Tibial artery (tissue), 4 donors: ENCODE data around the gene C10orf90.

ENCODE experiments used
- DNase-seq, 2 donors: peaks; one replicate each; pipeline ENCODE4 v3.0.0-alpha.2; 2019
- H3K27ac ChIP-seq, 2 donors: fragments of 200-600 bp; sonication (generic) in 1 of 2; 1 replicate in 1 of 2; 2 replicates in 1 of 2; pipeline ENCODE4 v1.5.1; 2018 to 2019; ENCODE audit warnings: mild to moderate bottlenecking in 1 of 2
- H3K27me3 ChIP-seq, 2 donors: fragments of 200-600 bp; sonication (generic) in 1 of 2; one replicate each; pipeline versions ENCODE4 v1.5.1 to v1.6.0; 2016 to 2019
- H3K36me3 ChIP-seq, 3 donors: fragments of 200-600 bp; sonication (generic) in 2 of 3; one replicate each; pipeline ENCODE4 v1.5.1; 2016 to 2019; ENCODE audit warnings: mild to moderate bottlenecking in 2 of 3
- H3K4me1 ChIP-seq, 4 donors: fragments of 200-600 bp; sonication (generic) in 2 of 4; 1 replicate in 3 of 4; 2 replicates in 1 of 4; pipeline ENCODE4 v1.5.1; 2016 to 2019
- H3K4me3 ChIP-seq, 2 donors: fragments of 200-600 bp; sonication (generic) in 1 of 2; 1 replicate in 1 of 2; 2 replicates in 1 of 2; pipeline ENCODE4 v1.5.1; 2018 to 2019; ENCODE audit warnings: mild to moderate bottlenecking in 2 of 2
- H3K9me3 ChIP-seq, 3 donors: fragments of 200-600 bp; sonication (generic) in 1 of 3; one replicate each; pipeline ENCODE4 v1.5.1; 2016 to 2019
- intact Hi-C: fragments of 100-400 bp; cut with DNase I; formaldehyde crosslinking; loops from one replicate; pipeline ENCODE4 v1.15.0; 2023; ENCODE audit warnings: low total_unique reads
- TF ChIP-seq, protein P1 (sequence below), 2 experiments: fragments of 200-600 bp in 1 of 2; fragments of 450-650 bp in 1 of 2; IDR thresholded peaks; one replicate each; pipeline ENCODE4 v1.5.1; 2017 to 2019; ENCODE audit warnings: antibody characterized with exemption in 2 of 2, mild to moderate bottlenecking in 1 of 2, moderate library complexity in 1 of 2

The C10orf90 gene

DNA sequence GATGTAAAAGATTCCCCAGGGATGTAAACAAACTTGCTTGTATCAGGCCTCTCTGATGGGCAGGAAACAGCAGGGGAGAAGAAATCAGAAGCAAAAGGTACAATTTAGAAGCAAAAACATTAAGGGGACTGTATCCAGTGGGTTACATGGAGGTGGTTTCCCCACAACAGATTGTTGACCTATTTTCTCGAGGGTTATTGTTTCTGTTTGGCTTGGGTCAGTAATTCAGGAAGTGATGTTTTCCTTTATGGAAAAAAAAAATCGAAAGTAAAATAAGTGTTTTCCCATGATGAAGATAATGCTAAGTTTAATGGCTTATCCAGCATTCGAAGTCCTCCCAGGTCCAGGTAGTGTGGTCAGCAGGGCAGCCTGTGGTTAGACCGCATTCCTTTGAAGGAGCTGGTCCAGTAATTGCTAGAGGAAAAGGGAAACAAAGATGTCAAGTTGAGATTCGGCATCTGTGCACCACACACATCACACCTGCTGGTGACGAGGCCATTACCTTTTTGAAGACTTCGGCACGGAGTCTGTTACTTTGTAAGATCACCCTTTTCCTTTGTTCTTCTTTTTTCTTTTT lies 244.9 kb downstream of the C10orf90 start:
- no peak overlapping the region for H3K27ac ChIP-seq
- no peak overlapping the region for H3K4me3 ChIP-seq
- H3K36me3 ChIP-seq: peaks cover 0 to 9% (median 0%) of the 10 kb centered on the region in 3 donors
- H3K9me3 ChIP-seq: peaks cover 0 to 15% (median 8%) of the 10 kb centered on the region in 3 donors
- intact Hi-C loops: no loop called here
- TF ChIP-seq, protein P1, sequence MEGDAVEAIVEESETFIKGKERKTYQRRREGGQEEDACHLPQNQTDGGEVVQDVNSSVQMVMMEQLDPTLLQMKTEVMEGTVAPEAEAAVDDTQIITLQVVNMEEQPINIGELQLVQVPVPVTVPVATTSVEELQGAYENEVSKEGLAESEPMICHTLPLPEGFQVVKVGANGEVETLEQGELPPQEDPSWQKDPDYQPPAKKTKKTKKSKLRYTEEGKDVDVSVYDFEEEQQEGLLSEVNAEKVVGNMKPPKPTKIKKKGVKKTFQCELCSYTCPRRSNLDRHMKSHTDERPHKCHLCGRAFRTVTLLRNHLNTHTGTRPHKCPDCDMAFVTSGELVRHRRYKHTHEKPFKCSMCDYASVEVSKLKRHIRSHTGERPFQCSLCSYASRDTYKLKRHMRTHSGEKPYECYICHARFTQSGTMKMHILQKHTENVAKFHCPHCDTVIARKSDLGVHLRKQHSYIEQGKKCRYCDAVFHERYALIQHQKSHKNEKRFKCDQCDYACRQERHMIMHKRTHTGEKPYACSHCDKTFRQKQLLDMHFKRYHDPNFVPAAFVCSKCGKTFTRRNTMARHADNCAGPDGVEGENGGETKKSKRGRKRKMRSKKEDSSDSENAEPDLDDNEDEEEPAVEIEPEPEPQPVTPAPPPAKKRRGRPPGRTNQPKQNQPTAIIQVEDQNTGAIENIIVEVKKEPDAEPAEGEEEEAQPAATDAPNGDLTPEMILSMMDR (IDR thresholded peaks at IDR 0.05): no peak
- H3K4me1 ChIP-seq: peaks cover 0 to 10% (median 4%) of the 10 kb centered on the region in 4 donors
- no peaks in the 10 kb centered on the region for H3K27me3 ChIP-seq
- no peak for DNase-seq

DNA sequence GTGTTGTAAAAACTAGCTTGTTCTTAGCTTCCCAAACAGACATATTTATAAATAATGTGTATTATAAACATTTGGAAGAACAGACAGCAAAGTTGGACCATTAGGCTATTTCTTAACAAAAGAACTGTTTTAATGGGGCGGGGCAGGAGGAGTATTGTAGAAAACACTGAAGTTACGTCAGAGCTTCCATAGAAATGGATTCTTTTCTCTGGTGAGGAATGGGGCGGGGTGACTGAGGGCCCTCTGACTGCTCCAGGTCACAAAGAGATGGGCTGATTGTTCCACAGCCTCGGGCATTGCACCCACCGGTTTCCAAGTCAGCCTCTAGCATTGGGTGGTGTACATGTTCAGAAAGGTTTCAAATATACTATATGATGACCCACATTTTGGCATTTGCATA lies 245.5 kb downstream of the C10orf90 start:
- intact Hi-C loops: no loop called here
- TF ChIP-seq, protein P1 (IDR thresholded peaks at IDR 0.05): no peak
- Histone ChIP-seq H3K9me3 (peaks cover 0 to 15% (median 8%) of the 10 kb centered on the region in 3 donors), H3K4me3 (no peak overlapping the region), H3K4me1 (peaks cover 0 to 10% (median 4%) of the 10 kb centered on the region in 4 donors), H3K27ac (no peak overlapping the region), H3K36me3 (peaks cover 0 to 9% (median 0%) of the 10 kb centered on the region in 3 donors), H3K27me3 (no peaks in the 10 kb centered on the region)
- no peak for DNase-seq

DNA sequence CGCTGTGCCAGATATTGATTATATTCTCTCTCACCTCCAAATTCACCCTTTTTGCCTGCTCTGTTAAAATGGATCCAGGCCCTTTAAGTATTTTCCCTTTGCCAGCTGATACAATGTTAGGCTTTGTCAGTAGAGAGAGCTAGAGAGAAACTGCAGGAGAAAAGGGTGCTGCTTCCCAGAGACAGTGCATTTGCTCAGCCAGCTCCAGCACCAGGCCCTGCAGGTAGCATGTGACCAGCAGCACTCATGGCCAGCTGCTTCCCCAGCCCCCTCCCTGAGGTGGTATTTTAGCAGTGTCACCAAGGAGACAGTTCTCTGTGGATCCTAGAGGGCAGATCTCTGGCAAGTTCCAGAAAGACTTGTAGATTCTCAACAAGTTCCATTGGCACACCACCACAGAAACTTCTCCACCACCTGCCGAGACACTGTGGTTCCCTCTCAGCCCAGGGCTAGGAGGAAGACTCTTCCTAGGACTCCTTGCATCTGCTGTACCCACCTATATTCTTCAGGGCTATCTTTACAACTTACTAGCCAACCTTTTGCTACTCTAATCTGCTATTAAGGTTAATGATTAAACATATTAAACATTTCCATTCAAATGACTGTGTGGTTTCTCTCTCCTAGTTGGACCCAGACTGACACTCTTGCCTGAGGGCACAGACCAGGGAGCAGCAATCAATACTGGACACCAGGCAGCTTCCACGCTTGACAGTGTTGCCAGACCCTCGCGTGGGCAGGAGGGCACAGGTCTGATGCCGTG lies 246.6 kb downstream of the C10orf90 start:
- peaks cover 0 to 20% (median 8%) of the 10 kb centered on the region in 3 donors for H3K9me3 ChIP-seq
- peaks cover 0 to 9% (median 0%) of the 10 kb centered on the region in 3 donors for H3K36me3 ChIP-seq
- H3K27me3 ChIP-seq: no peaks in the 10 kb centered on the region
- TF ChIP-seq, protein P1 (IDR thresholded peaks at IDR 0.05): no peak
- DNase-seq: no peak
- no peak overlapping the region for H3K4me3 ChIP-seq
- intact Hi-C loops: no loop called here
- H3K27ac ChIP-seq: no peak overlapping the region
- H3K4me1 ChIP-seq: peaks cover 0 to 10% (median 4%) of the 10 kb centered on the region in 4 donors

DNA sequence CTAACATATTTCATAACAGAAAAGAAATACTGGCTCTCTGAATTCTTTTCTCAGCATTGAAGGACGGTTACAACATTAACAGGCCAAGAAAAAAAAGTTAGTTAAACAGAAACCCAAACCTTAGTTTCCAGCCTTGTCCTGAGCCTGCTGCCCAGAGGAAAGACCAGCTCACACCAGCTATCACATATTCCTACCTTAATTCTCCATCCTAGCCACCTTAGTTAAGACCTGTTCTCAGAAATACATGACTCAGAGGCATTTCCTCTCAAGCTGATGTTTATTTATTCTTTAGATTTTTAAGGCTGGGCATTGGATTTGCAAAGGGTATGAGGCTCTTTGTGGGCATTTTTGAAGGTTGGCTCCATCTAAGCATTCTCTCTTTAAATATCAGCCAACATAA lies 247.9 kb downstream of the C10orf90 start:
- Histone ChIP-seq H3K27ac (no peak overlapping the region), H3K27me3 (no peaks in the 10 kb centered on the region), H3K4me3 (no peak overlapping the region), H3K9me3 (peaks cover 0 to 24% (median 8%) of the 10 kb centered on the region in 3 donors), H3K4me1 (peaks cover 0 to 10% (median 4%) of the 10 kb centered on the region in 4 donors), H3K36me3 (peaks cover 0 to 9% (median 0%) of the 10 kb centered on the region in 3 donors)
- intact Hi-C loops: no loop called here
- TF ChIP-seq, protein P1 (IDR thresholded peaks at IDR 0.05): no peak
- DNase-seq: no peak

DNA sequence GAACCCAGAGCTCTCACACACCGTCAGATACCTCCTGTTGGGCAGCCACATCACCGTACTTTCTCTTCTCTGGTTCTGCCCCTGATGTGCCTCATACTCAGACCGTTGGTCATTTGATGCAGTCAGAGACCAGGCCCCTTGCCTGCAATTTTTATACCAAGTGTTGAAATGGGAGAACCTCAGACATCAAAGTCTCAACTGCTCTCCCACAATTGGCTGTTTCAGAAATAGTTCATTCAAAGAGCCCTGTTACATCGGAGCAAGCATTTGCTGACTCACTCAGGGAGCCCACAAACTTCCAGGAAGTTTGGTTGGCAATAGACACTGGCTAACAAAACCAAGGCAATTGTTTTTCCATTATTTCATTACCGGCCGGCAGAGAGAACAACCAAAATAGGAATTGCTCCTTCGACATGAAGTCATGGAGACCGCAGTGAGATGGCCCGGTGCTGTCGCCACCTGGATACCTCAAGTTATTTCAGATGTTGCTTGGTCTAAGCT lies 248.7 kb downstream of the C10orf90 start:
- Histone ChIP-seq H3K27me3 (no peaks in the 10 kb centered on the region), H3K36me3 (peaks cover 0 to 9% (median 0%) of the 10 kb centered on the region in 3 donors), H3K9me3 (peaks cover 0 to 24% (median 8%) of the 10 kb centered on the region in 3 donors), H3K27ac (peak overlapping the region in 1 of 2 donors; percentile 1), H3K4me3 (no peak overlapping the region), H3K4me1 (peaks cover 0 to 10% (median 4%) of the 10 kb centered on the region in 4 donors)
- intact Hi-C loops: no loop called here
- TF ChIP-seq, protein P1 (IDR thresholded peaks at IDR 0.05): no peak
- DNase-seq: peak in 1 of 2 donors; percentile 33
